HG02759 (cell line): ENCODE data around the gene ATP1A3.

Experiments
- ATAC-seq: cut with Tn5 transposase; IDR thresholded peaks from one replicate; pipeline ENCODE4 v1.9.1; 2021; ENCODE audit warnings: mild to moderate bottlenecking, moderate library complexity; ENCODE audit not compliant: unreplicated experiment

Gene ATP1A3

GRCh38 chr19:41930926-41931592 is 63.0 kb downstream of the ATP1A3 start:
- ATAC-seq, result no peak

GRCh38 chr19:41930322-41930722 is 63.7 kb downstream of the ATP1A3 start:
- no peak for ATAC-seq

- no peak for ATAC-seq
These were observed 64.4 kb downstream of the ATP1A3 start for GRCh38 chr19:41929536-41930071.

- no peak for ATAC-seq
These were observed 65.1 kb downstream of the ATP1A3 start for GRCh38 chr19:41928754-41929535.

- no peak for ATAC-seq
These were observed 65.8 kb downstream of the ATP1A3 start, which contains the start of gene ERFL for GRCh38 chr19:41928221-41928683. TSS of gene ERFL (minus strand) at chr19:41928449. CDS start at chr19:41912919, 15,530 bp downstream.

GRCh38 chr19:41927497-41928192 is 66.4 kb downstream of the ATP1A3 start:
- ATAC-seq, result no peak

- no peak for ATAC-seq
These were observed 67.1 kb downstream of the ATP1A3 start for GRCh38 chr19:41926763-41927496.

GRCh38 chr19:41926028-41926762 is 67.8 kb downstream of the ATP1A3 start:
- no peak for ATAC-seq

- no peak for ATAC-seq
These were observed 68.6 kb downstream of the ATP1A3 start for GRCh38 chr19:41925208-41926003.

GRCh38 chr19:41924151-41925145 is 69.6 kb downstream of the ATP1A3 start:
- no peak for ATAC-seq

- ATAC-seq, result no peak
These were observed 70.8 kb downstream of the ATP1A3 start for GRCh38 chr19:41923045-41923788.

GRCh38 chr19:41922585-41922984 is 71.4 kb downstream of the ATP1A3 start:
- no peak for ATAC-seq

- ATAC-seq, result no peak
These were observed 72.2 kb downstream of the ATP1A3 start for GRCh38 chr19:41921577-41922576.

- no peak for ATAC-seq
These were observed 73.0 kb downstream of the ATP1A3 start for GRCh38 chr19:41920882-41921576.

- ATAC-seq, result no peak
These were observed 73.9 kb downstream of the ATP1A3 start for GRCh38 chr19:41919948-41920712.
